ENCODE measurements around the gene RREB1. TPM values are rescaled to one million over a fixed set of nuclear protein-coding genes. Genes with fewer than 3 reads are reported as not detected.

The RREB1 gene
- polyA plus RNA-seq, 1 donor from 2014 or later, result not detected

DNA sequence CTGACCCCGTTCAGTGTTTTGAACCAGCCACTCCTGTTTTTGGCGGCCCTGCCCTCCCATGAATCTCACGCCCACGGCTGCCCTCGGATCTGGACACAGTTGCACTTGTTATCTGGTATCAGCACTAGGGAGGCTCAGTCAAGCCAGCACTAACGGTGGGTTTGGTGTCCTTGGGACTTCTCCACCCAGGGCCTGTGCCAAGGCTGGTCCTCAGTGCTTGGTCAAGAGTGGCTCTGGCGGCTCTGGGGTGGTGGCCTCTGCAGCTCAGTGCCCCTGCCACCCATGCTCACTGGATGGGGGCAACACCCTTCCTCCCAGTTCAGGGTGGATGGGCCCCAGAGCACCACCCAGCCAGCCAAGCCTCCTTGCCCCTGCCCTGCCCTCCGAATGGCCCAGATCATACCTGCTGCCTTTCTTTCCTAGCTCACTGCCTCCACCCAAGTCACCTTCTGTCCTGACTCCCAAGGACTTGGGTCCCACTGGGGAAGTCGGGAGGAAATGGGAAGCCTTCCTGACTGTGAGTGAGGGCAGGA lies 150.5 kb downstream of the RREB1 start:
- H3F3A ChIP-seq (ENCODE audit: insufficient read depth, low read length, poor library complexity, severe bottlenecking), result no peaks in the 10 kb centered on the region
- H4K20me1 ChIP-seq (ENCODE audit: insufficient read depth), result no peaks in the 10 kb centered on the region
- no peaks in the 10 kb centered on the region for H3K9me3 ChIP-seq (ENCODE audit: low read length)
- no peaks in the 10 kb centered on the region for H3K27me3 ChIP-seq (ENCODE audit: insufficient read depth, low read depth, low read length)
- no peak overlapping the region for H2AFZ ChIP-seq (ENCODE audit: low read depth, low read length)
- H3K79me2 ChIP-seq (replicated peaks; ENCODE audit: insufficient read depth, low read length), result no peaks in the 10 kb centered on the region
- no peaks in the 10 kb centered on the region for H3K36me3 ChIP-seq (ENCODE audit: insufficient read depth, low read length)
- no peak overlapping the region for H3K4me3 ChIP-seq (ENCODE audit: low read length)
- TF ChIP-seq SMC3 (conservative IDR thresholded peaks at IDR 0.05; ENCODE audit: poor library complexity) (no peak), EZH2 (IDR thresholded peaks at IDR 0.05; ENCODE audit: borderline replicate concordance, insufficient read depth, low read length, poor library complexity, severe bottlenecking) (no peak), REST (IDR thresholded peaks at IDR 0.05; ENCODE audit: borderline replicate concordance) (no peak), POLR2AphosphoS5 (IDR thresholded peaks at IDR 0.05) (no peak), MXI1 (conservative IDR thresholded peaks at IDR 0.05; ENCODE audit: poor library complexity, severe bottlenecking) (no peak), RAD21 (conservative IDR thresholded peaks at IDR 0.05) (no peak), TAF1 (IDR thresholded peaks at IDR 0.05; ENCODE audit: low read depth) (no peak), EP300 (conservative IDR thresholded peaks at IDR 0.05; ENCODE audit: poor library complexity, severe bottlenecking) (no peak)
- TF ChIP-seq, protein P1, sequence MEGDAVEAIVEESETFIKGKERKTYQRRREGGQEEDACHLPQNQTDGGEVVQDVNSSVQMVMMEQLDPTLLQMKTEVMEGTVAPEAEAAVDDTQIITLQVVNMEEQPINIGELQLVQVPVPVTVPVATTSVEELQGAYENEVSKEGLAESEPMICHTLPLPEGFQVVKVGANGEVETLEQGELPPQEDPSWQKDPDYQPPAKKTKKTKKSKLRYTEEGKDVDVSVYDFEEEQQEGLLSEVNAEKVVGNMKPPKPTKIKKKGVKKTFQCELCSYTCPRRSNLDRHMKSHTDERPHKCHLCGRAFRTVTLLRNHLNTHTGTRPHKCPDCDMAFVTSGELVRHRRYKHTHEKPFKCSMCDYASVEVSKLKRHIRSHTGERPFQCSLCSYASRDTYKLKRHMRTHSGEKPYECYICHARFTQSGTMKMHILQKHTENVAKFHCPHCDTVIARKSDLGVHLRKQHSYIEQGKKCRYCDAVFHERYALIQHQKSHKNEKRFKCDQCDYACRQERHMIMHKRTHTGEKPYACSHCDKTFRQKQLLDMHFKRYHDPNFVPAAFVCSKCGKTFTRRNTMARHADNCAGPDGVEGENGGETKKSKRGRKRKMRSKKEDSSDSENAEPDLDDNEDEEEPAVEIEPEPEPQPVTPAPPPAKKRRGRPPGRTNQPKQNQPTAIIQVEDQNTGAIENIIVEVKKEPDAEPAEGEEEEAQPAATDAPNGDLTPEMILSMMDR (IDR thresholded peaks at IDR 0.05; ENCODE audit: poor library complexity, severe bottlenecking), result no peak
- H3K9ac ChIP-seq (ENCODE audit: low read length), result no peak overlapping the region
- H3K4me2 ChIP-seq (ENCODE audit: low read length), result no peak overlapping the region
- no peaks in the 10 kb centered on the region for H3K9me2 ChIP-seq (ENCODE audit: insufficient read depth, low read length)
- H3K27ac ChIP-seq (ENCODE audit: low read length), result no peak overlapping the region

DNA sequence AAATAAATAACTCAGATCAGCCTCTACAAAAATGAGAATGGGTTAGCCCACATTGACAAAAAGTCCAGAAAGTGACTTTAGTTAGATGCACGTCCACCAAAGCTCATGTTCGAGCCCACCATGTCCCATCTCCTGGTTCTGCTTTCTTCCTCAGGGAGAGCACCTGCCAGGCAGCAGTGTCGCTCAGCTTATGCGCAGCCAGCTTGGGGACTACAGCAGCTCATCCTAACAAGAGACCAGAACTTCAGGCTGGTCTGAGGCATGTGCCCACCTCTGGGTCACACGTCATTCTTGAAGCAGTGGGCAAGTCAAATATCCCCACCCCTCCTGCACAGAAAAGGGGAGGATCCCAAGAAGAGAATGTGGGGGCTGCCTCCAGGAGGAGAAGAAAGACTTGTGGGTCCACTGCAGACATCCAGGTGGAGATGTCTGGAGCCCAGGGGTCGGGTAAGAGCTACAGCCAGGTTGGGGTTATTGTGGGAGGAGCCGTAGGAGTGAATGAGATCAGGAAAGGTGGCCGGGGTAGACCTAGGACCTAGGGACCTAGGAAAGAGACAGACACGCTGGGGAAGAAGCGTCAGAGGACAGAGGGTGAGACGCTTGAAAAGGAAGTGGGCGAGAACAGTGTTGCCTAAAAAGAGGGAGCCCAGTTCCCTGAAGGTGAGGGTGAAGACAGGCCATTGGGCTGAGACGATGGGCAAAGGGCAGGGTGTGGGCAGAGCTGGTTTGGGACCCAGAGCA lies 152.7 kb downstream of the RREB1 start:
- H3K27ac ChIP-seq (ENCODE audit: low read length), result no peak overlapping the region
- no peaks in the 10 kb centered on the region for H4K20me1 ChIP-seq (ENCODE audit: insufficient read depth)
- H3K79me2 ChIP-seq (replicated peaks; ENCODE audit: insufficient read depth, low read length), result no peaks in the 10 kb centered on the region
- H3K27me3 ChIP-seq (ENCODE audit: insufficient read depth, low read depth, low read length), result no peaks in the 10 kb centered on the region
- H3F3A ChIP-seq (ENCODE audit: insufficient read depth, low read length, poor library complexity, severe bottlenecking), result no peaks in the 10 kb centered on the region
- peak overlapping the region; percentile 85 for H2AFZ ChIP-seq (ENCODE audit: low read depth, low read length)
- no peak for TF ChIP-seq SMC3 (conservative IDR thresholded peaks at IDR 0.05; ENCODE audit: poor library complexity)
- TF ChIP-seq TAF1 (IDR thresholded peaks at IDR 0.05; ENCODE audit: low read depth), result no peak
- no peak for TF ChIP-seq RAD21 (conservative IDR thresholded peaks at IDR 0.05)
- TF ChIP-seq, protein P1 (IDR thresholded peaks at IDR 0.05; ENCODE audit: poor library complexity, severe bottlenecking), result no peak
- TF ChIP-seq EZH2 (IDR thresholded peaks at IDR 0.05; ENCODE audit: borderline replicate concordance, insufficient read depth, low read length, poor library complexity, severe bottlenecking), result no peak
- no peak for TF ChIP-seq POLR2AphosphoS5 (IDR thresholded peaks at IDR 0.05)
- TF ChIP-seq EP300 (conservative IDR thresholded peaks at IDR 0.05; ENCODE audit: poor library complexity, severe bottlenecking), result no peak
- no peak for TF ChIP-seq MXI1 (conservative IDR thresholded peaks at IDR 0.05; ENCODE audit: poor library complexity, severe bottlenecking)
- no peak for TF ChIP-seq REST (IDR thresholded peaks at IDR 0.05; ENCODE audit: borderline replicate concordance)
- no peak overlapping the region for H3K4me2 ChIP-seq (ENCODE audit: low read length)
- H3K4me3 ChIP-seq (ENCODE audit: low read length), result peak overlapping the region; percentile 61
- no peaks in the 10 kb centered on the region for H3K9me2 ChIP-seq (ENCODE audit: insufficient read depth, low read length)
- no peaks in the 10 kb centered on the region for H3K36me3 ChIP-seq (ENCODE audit: insufficient read depth, low read length)
- H3K9me3 ChIP-seq (ENCODE audit: low read length), result no peaks in the 10 kb centered on the region
- peak overlapping the region; percentile 45 for H3K9ac ChIP-seq (ENCODE audit: low read length)
